ENCODE measurements around the gene ARHGAP33. TPM values are rescaled to one million over a fixed set of nuclear protein-coding genes. Genes with fewer than 3 reads are reported as not detected.

ARHGAP33 gene
- total RNA-seq, 1 experiment from 2014 or later: 19.5 TPM

GRCh38 chr19:35781650-35782049, 6.3 kb downstream of the ARHGAP33 start:
- Histone ChIP-seq H3K79me2 (ENCODE audit: insufficient read depth, low read length) (no peaks in the 10 kb centered on the region), H2AK5ac (ENCODE audit: insufficient read length, low read length) (no peak overlapping the region), H4K8ac (replicated peaks; ENCODE audit: insufficient read length, low read depth, low read length) (no peak overlapping the region), H3K79me1 (ENCODE audit: insufficient read depth, low read depth, low read length, poor library complexity, severe bottlenecking) (no peaks in the 10 kb centered on the region), H2BK5ac (ENCODE audit: insufficient read length, low read length) (no peak overlapping the region), H3K18ac (ENCODE audit: insufficient read length, low read depth, low read length) (no peak overlapping the region), H3K23ac (ENCODE audit: insufficient read length, low read depth, low read length) (no peak overlapping the region), H2BK20ac (ENCODE audit: low read depth, low read length, poor library complexity, severe bottlenecking) (no peak overlapping the region), H4K91ac (ENCODE audit: insufficient read length, low read depth, low read length) (no peak overlapping the region), H3K9me3 (ENCODE audit: control insufficient read depth, low read depth, low read length) (no peaks in the 10 kb centered on the region), H3K56ac (ENCODE audit: insufficient read length, low read depth, low read length) (no peak overlapping the region), H3T11ph (ENCODE audit: low read length) (no peak overlapping the region), H3K23me2 (ENCODE audit: insufficient read length, low read depth, low read length, poor library complexity, severe bottlenecking) (peaks cover 7% of the 10 kb centered on the region), H3K4me1 (ENCODE audit: insufficient read depth, low read length) (peaks cover 2% of the 10 kb centered on the region; the same call in 1 of the 2 replicates), H3K27me3 (ENCODE audit: insufficient read depth, low read length) (no peaks in the 10 kb centered on the region), H3K4me2 (ENCODE audit: insufficient read depth, insufficient read length, low read length) (no peak overlapping the region), H3K27ac (ENCODE audit: insufficient read length, low read depth, low read length) (no peak overlapping the region), H2BK12ac (ENCODE audit: insufficient read length, low read depth, low read length) (no peak overlapping the region), H2BK120ac (ENCODE audit: low read depth, low read length, poor library complexity, severe bottlenecking) (no peak overlapping the region), H2BK15ac (ENCODE audit: low read depth, low read length) (no peak overlapping the region), H3K9ac (ENCODE audit: extremely low read depth, insufficient read length, low read length) (no peak overlapping the region), H4K5ac (ENCODE audit: insufficient read length, low read depth, low read length) (no peak overlapping the region), H3K4ac (ENCODE audit: low read depth, low read length) (no peak overlapping the region), H3K14ac (ENCODE audit: insufficient read depth, low read length) (no peak overlapping the region), H2AFZ (ENCODE audit: low read length) (no peak overlapping the region), H4K20me1 (ENCODE audit: control insufficient read depth, insufficient read depth, insufficient read length) (no peaks in the 10 kb centered on the region)
- peaks cover 35 to 49% of the 10 kb centered on the region in 2 experiments for H3K4me1 Mint-ChIP-seq
- peaks cover 0 to 8% (median 2%) of the 10 kb centered on the region in 3 experiments; a peak in 1 of 7 replicates for H3K36me3 Mint-ChIP-seq (ENCODE audit: insufficient read depth in 1 of 3, low read depth in 3 of 3)
- WGBS (ENCODE audit: extremely low coverage, insufficient read length, low lambda C conversion rate): no CpG with 5 or more reads among the region's 9 CpGs
- H3K9me3 Mint-ChIP-seq: no peaks in the 10 kb centered on the region; a peak in 1 of 5 replicates
- TF ChIP-seq CTCF (conservative IDR thresholded peaks at IDR 0.05): no peak
- DNase-seq: no peak
- no peak overlapping the region; a peak in 1 of 5 replicates for H3K4me3 Mint-ChIP-seq
- peaks cover 15% of the 10 kb centered on the region for H3K27me3 Mint-ChIP-seq (ENCODE audit: low read depth)
- no peak overlapping the region for H3K27ac Mint-ChIP-seq

Data from H9 (cell line).